Endothelial cell of umbilical vein (primary cell): ENCODE data around the gene MPZL2. TPM values are rescaled to one million over a fixed set of nuclear protein-coding genes. Genes with fewer than 3 reads are reported as not detected.

ENCODE experiments used
- BruUV-seq: library from RNA; stranded (reverse); fragments of 400-500 nt; replicated peaks from 2 replicates; lab custom pipeline; 2021; lab: Mats Ljungman, UMichigan
- CTCF ChIA-PET: fragments of 300-600, 350-600 bp; sonication (Branson Sonifier 250); formaldehyde crosslinking; loops from one replicate; lab custom pipeline; 2021; ENCODE audit warnings: antibody characterized with exemption, inconsistent platforms; lab: Charles Lee
- POLR2A ChIA-PET: fragments of 300-600, 350-600 bp; sonication (Branson Sonifier 250); formaldehyde crosslinking; loops from one replicate; lab custom pipeline; 2021; ENCODE audit warnings: antibody characterized with exemption, inconsistent platforms; lab: Charles Lee
- DNase-seq: peaks from one replicate; pipeline ENCODE4 v3.0.0-alpha.2; 2011; ENCODE audit warnings: low read depth, low spot score
- FAIRE-seq: peaks from 2 replicates; lab custom pipeline; 2011; peaks lifted over from hg19 to GRCh38; lab: Jason Lieb, UNC
- H2AFZ ChIP-seq: 2 replicates; pipeline ENCODE4 v1.6.0; 2012; ENCODE audit warnings: low read depth, low read length, control low read depth, inconsistent platforms
- H3K27ac ChIP-seq: 2 replicates; pipeline ENCODE4 v1.5.1; 2011; ENCODE audit warnings: low read depth, mild to moderate bottlenecking, control low read depth, low read length, moderate library complexity; ENCODE audit not compliant: insufficient read depth
- H3K27me3 ChIP-seq, 2 experiments: 2 replicates each; pipeline versions ENCODE4 v1.6.0 to v1.6.1; 2011; ENCODE audit warnings: low read length in 2 of 2, mixed read lengths in 1 of 2; ENCODE audit not compliant: control insufficient read depth in 2 of 2, insufficient read depth in 2 of 2
- H3K36me3 ChIP-seq, 2 experiments: 2 replicates in 1 of 2; 3 replicates in 1 of 2; pipeline ENCODE4 v1.5.1; 2011; ENCODE audit warnings: low read length in 2 of 2, mild to moderate bottlenecking in 1 of 2, moderate library complexity in 1 of 2; ENCODE audit not compliant: control insufficient read depth in 2 of 2, insufficient read depth in 2 of 2; ENCODE audit errors: extremely low read depth in 1 of 2
- H3K4me1 ChIP-seq: 3 replicates; pipeline ENCODE4 v1.5.1; 2011; ENCODE audit warnings: mild to moderate bottlenecking, low read length; ENCODE audit not compliant: control insufficient read depth, insufficient read depth; ENCODE audit errors: extremely low read depth
- H3K4me2 ChIP-seq: 2 replicates; pipeline ENCODE4 v1.6.1; 2011; ENCODE audit warnings: low read length, control low read depth, mixed read lengths; ENCODE audit not compliant: insufficient read depth
- H3K4me3 ChIP-seq, 3 experiments: fragments of 200-600 bp in 1 of 3; sonication (generic), shearing (Covaris generic) in 1 of 3; replicated peaks in 1 of 3; 2 replicates each; pipeline ENCODE4 v1.5.1; 2011 to 2016; ENCODE audit warnings: control low read depth in 3 of 3, low read length in 3 of 3, mild to moderate bottlenecking in 2 of 3, inconsistent platforms in 1 of 3, low read depth in 1 of 3, moderate library complexity in 1 of 3; ENCODE audit not compliant: insufficient read depth in 1 of 3
- H3K79me2 ChIP-seq: 2 replicates; pipeline ENCODE4 v1.6.0; 2012; ENCODE audit warnings: low read length, inconsistent platforms; ENCODE audit not compliant: control insufficient read depth, insufficient read depth
- H3K9ac ChIP-seq: replicated peaks from 2 replicates; pipeline ENCODE3; 2011; ENCODE audit warnings: low read length, control low read depth; ENCODE audit not compliant: insufficient read depth; ENCODE audit errors: extremely low read depth
- H3K9me1 ChIP-seq: replicated peaks from 3 replicates; pipeline ENCODE4 v1.6.0; 2011; ENCODE audit warnings: mild to moderate bottlenecking, low read length; ENCODE audit not compliant: control insufficient read depth, insufficient read depth; ENCODE audit errors: extremely low read depth
- H3K9me3 ChIP-seq: replicated peaks from 2 replicates; pipeline ENCODE4 v1.5.1; 2012; ENCODE audit warnings: low read length, inconsistent platforms; ENCODE audit not compliant: control insufficient read depth, insufficient read depth
- H4K20me1 ChIP-seq: replicated peaks from 2 replicates; pipeline ENCODE3; 2011; ENCODE audit warnings: mild to moderate bottlenecking, low read length; ENCODE audit not compliant: control insufficient read depth, insufficient read depth; ENCODE audit errors: extremely low read depth
- CTCF ChIP-seq, 2 donors: IDR thresholded peaks; 1 replicate in 1 of 2; 2 replicates in 1 of 2; pipeline ENCODE4 v1.5.1; 2011; ENCODE audit warnings: low read length in 2 of 2, mild to moderate bottlenecking in 2 of 2, moderate library complexity in 2 of 2, control low read depth in 1 of 2, inconsistent platforms in 1 of 2, low read depth in 1 of 2; ENCODE audit not compliant: insufficient read depth in 1 of 2; ENCODE audit errors: extremely low read depth in 1 of 2
- EZH2 ChIP-seq: IDR thresholded peaks from 2 replicates; pipeline ENCODE4 v1.6.1; 2012; ENCODE audit warnings: borderline replicate concordance, low read depth, mild to moderate bottlenecking, moderate library complexity, low read length, inconsistent platforms; ENCODE audit not compliant: severe bottlenecking
- FOS ChIP-seq: IDR thresholded peaks from 2 replicates; pipeline ENCODE4 v1.6.1; 2011; ENCODE audit warnings: mild to moderate bottlenecking, low read length, moderate library complexity, borderline replicate concordance; ENCODE audit not compliant: insufficient read depth
- GATA2 ChIP-seq: IDR thresholded peaks from 2 replicates; pipeline ENCODE4 v1.7.0; 2011; ENCODE audit warnings: low read depth, mild to moderate bottlenecking, moderate library complexity, mixed read lengths, low read length; ENCODE audit not compliant: insufficient read length, insufficient read depth
- JUN ChIP-seq: IDR thresholded peaks from 2 replicates; pipeline ENCODE4 v1.6.1; 2011; ENCODE audit warnings: borderline replicate concordance, low read depth; ENCODE audit not compliant: insufficient read length, insufficient read depth
- MAX ChIP-seq: IDR thresholded peaks from 2 replicates; pipeline ENCODE4 v1.6.1; 2011; ENCODE audit not compliant: insufficient read depth, insufficient read length
- MYC ChIP-seq: IDR thresholded peaks from one replicate; pipeline ENCODE4 v1.6.1; 2011; ENCODE audit warnings: mild to moderate bottlenecking, low read depth, low read length
- POLR2A ChIP-seq: IDR thresholded peaks from 2 replicates; pipeline ENCODE4 v1.6.1; 2012; ENCODE audit warnings: low read depth, mild to moderate bottlenecking, control low read depth, low read length
- POLR2AphosphoS5 ChIP-seq: IDR thresholded peaks from 2 replicates; pipeline ENCODE4 v1.6.1; 2012; ENCODE audit warnings: low read depth, mild to moderate bottlenecking, control low read depth, low read length, moderate library complexity; ENCODE audit not compliant: insufficient read depth
- dilution Hi-C: fragments of 300-500 bp; cut with MboI; formaldehyde crosslinking; loops from one replicate; pipeline ENCODE4 v1.15.0; 2019; ENCODE audit warnings: low sequenced_read_pairs; ENCODE audit not compliant: extremely low pct_ligation_motif_present
- intact Hi-C: fragments of 100-400 bp; cut with micrococcal nuclease; formaldehyde crosslinking; loops from one replicate; pipeline ENCODE4 v1.10.0; 2022
- polyA plus RNA-seq, 4 experiments: library from polyadenylated mRNA; depleted of rRNA in 3 of 4; stranded (reverse) in 3 of 4; unstranded in 1 of 4; fragments of >200 nt; gene quantifications; 2 replicates each; pipeline versions ENCODE4 v1.2.1 to v1.2.3, GENCODE V29; 2011 to 2012; ENCODE audit warnings: missing spikeins in 1 of 4
- total RNA-seq: library from RNA; stranded (reverse); gene quantifications from 2 replicates; pipeline ENCODE4 v1.2.3, GENCODE V29; 2021

The MPZL2 gene
- total and polyA plus RNA-seq, 2 donors (not counting 3 experiments of a cell fraction or from before 2014, with no cell fraction given): 21.0 to 49.5 TPM

- TF ChIP-seq POLR2A: no peak
- no peak for TF ChIP-seq MYC
- no peak for TF ChIP-seq FOS
- no peak for TF ChIP-seq POLR2AphosphoS5
- no peak for TF ChIP-seq MAX
- TF ChIP-seq CTCF (IDR thresholded peaks at IDR 0.05; ENCODE audit: extremely low read depth in 1 of 2, insufficient read depth in 1 of 2, low read depth in 1 of 2, low read length in 2 of 2): no peak
- TF ChIP-seq GATA2: no peak
- TF ChIP-seq JUN: no peak
- TF ChIP-seq EZH2: no peak
- no peaks in the 10 kb centered on the region for H3K27me3 ChIP-seq
- intact Hi-C loops (loop anchor here (2.0 kb wide), 1 partner anchor 21 kb away; no protein-coding TSS in a partner anchor), dilution Hi-C loops (no loop called here)
- H3K9me1 ChIP-seq: no peaks in the 10 kb centered on the region
- ChIA-PET CTCF (interaction anchor here (1.1 to 2.3 kb wide), 4 partner anchors 12 to 30 kb away, joined by 3 to 35 read pairs (median 13); no protein-coding TSS in a partner anchor), POLR2A (no interaction called here)
- H3K9ac ChIP-seq: no peak overlapping the region
- H3K9me3 ChIP-seq: no peaks in the 10 kb centered on the region
- peaks cover 27% of the 10 kb centered on the region for H3K4me1 ChIP-seq
- H2AFZ ChIP-seq: no peak overlapping the region
- FAIRE-seq (no peak), DNase-seq (peak; percentile 43)
- peak overlapping the region; percentile 34 for H3K27ac ChIP-seq
- peak overlapping the region; percentile 23 for H3K4me2 ChIP-seq
- BruUV-seq: no TSS peak
- H4K20me1 ChIP-seq: no peaks in the 10 kb centered on the region
- H3K36me3 ChIP-seq: peaks cover 0 to 1% of the 10 kb centered on the region in 2 experiments
- no peaks in the 10 kb centered on the region for H3K79me2 ChIP-seq
- H3K4me3 ChIP-seq: no peak overlapping the region
Observed at GRCh38 chr11:118227865-118228785, 36.0 kb downstream of the MPZL2 start.
